ENCODE results near the gene TCP11L1. TPM values are rescaled to one million over a fixed set of nuclear protein-coding genes. Genes with fewer than 3 reads are reported as not detected.

The TCP11L1 gene, protein sequence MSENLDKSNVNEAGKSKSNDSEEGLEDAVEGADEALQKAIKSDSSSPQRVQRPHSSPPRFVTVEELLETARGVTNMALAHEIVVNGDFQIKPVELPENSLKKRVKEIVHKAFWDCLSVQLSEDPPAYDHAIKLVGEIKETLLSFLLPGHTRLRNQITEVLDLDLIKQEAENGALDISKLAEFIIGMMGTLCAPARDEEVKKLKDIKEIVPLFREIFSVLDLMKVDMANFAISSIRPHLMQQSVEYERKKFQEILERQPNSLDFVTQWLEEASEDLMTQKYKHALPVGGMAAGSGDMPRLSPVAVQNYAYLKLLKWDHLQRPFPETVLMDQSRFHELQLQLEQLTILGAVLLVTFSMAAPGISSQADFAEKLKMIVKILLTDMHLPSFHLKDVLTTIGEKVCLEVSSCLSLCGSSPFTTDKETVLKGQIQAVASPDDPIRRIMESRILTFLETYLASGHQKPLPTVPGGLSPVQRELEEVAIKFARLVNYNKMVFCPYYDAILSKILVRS
- 10 to 100 TPM in 1 of 2 experiments, 1 to 10 TPM in 1; 10.0 to 11.4 TPM for total RNA-seq

DNA sequence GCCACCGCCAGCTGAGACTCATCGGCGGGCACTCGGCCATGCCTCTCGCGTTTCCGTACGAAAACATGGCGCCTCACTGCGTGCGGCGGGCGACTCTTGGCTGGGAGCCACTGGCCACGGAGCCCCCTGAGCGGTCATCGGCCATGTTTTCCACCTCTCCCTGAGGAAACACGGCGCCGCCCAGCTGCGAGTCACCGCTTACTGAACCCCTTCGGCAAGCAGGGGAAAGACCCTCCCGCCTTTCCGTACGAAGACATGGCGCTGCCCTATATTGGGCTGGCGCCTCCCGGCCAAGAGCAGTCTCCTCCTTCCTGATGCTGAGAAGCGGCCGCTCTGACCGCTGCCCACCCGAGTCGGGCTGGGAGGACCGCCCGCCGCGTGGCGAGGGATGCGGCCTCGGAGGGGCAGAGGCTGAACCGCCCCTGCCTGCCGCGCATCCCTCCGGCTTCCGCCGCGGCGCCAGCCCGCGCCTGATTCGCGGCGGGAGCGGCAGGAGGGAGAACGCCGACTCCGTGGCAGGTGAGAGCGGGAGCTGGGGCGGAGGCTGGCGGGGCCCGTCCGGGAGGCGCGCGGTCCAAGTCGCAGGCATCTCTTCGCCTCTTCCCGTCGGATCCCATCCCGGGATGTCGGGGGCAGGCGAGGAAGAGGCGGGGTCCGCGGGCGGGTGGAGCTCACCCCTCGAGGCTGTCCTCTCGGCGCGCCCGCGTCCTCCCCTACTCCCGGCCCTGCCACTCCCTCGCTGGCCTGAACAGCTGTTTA lies at the start of gene TCP11L1:
Gene TCP11L1 (plus strand): TSS at position 299 of the 759 bp plus-strand sequence. CDS start 4,202 bp downstream, outside the sequence.
- peaks cover 37% of the 10 kb centered on the region for H3K4me1 Mint-ChIP-seq (ENCODE audit: low read depth)
- no peaks in the 10 kb centered on the region for H3K9me3 Mint-ChIP-seq
- POLR2A ChIA-PET: interaction anchor here (0.7 to 3.1 kb wide), 9 partner anchors 18 to 456 kb away, joined by 3 to 18 read pairs (median 4); partner anchors contain the start of genes CSTF3, DEPDC7 and EIF3M
- CTCF ChIA-PET: interaction anchor here (0.6 to 2.7 kb wide), 6 partner anchors 10 to 145 kb away, joined by 3 to 31 read pairs (median 5); no protein-coding TSS in a partner anchor
- peaks cover 10% of the 10 kb centered on the region for H3K27me3 Mint-ChIP-seq
- no peaks in the 10 kb centered on the region for H3K36me3 Mint-ChIP-seq
- H3K27ac Mint-ChIP-seq: peak within 1 kb of the TSS; percentile 92
- peak within 1 kb of the TSS; percentile 87 for H3K4me3 Mint-ChIP-seq
- intact Hi-C loops (cut with micrococcal nuclease): loop anchor here (1.0 to 10.0 kb wide), 8 partner anchors 24 to 1203 kb away; partner anchors contain the start of genes CSTF3, EIF3M, FBXO3 and QSER1
- peak; percentile 89 for DNase-seq

DNA sequence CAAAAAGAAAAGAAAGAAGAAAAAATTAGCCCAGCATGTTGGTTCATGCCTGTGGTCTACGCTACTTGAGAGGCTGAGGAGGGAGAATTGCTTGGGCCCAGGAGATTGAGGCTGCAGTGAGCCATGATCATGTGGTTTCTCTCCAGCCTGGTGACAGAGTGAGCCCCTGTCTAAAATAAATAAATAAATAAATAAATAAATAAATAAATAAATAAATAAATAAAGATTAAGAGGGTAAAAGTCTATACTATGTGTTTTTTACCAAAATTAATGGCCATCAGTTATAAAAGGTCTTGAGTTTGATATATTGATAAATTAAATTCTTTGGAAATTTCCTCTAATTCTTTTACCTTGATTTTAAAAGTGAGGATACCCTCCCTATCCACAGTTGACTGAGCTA lies 48.9 kb upstream of the TCP11L1 start:
- Mint-ChIP-seq H3K27ac (no peak overlapping the region), H3K9me3 (peaks cover 12% of the 10 kb centered on the region), H3K27me3 (no peaks in the 10 kb centered on the region), H3K36me3 (no peaks in the 10 kb centered on the region), H3K4me3 (no peak overlapping the region), H3K4me1 (ENCODE audit: low read depth) (no peaks in the 10 kb centered on the region)
- no peak for DNase-seq
- POLR2A ChIA-PET: no interaction called here
- intact Hi-C loops (cut with micrococcal nuclease): no loop called here
- CTCF ChIA-PET: no interaction called here

DNA sequence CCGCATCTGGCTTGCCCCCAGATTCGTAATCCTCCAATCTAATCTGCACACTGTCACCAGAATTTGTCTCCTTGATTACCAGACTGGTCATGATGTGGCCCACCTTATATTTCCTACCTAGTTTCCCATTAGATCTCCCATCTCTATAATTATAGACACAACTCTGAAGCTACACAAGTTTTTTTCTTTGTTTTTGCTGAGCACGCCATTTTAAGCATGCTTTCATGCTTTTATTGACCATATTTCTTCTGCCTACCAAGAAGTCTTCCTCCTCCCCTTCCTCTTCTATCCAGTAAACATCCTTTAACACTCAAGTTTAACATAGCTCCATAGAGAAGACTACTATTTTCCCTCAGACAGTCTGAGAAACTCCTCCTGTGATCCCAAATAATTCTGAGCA lies 47.9 kb upstream of the TCP11L1 start:
- intact Hi-C loops (cut with micrococcal nuclease): no loop called here
- CTCF ChIA-PET: interaction anchor here (0.9 kb wide), 1 partner anchor 74 kb away, joined by 3 read pairs; no protein-coding TSS in a partner anchor
- no peak for DNase-seq
- Mint-ChIP-seq H3K27ac (no peak overlapping the region), H3K9me3 (peaks cover 12% of the 10 kb centered on the region), H3K4me1 (ENCODE audit: low read depth) (no peaks in the 10 kb centered on the region), H3K36me3 (no peaks in the 10 kb centered on the region), H3K4me3 (no peak overlapping the region), H3K27me3 (no peaks in the 10 kb centered on the region)
- POLR2A ChIA-PET: no interaction called here

DNA sequence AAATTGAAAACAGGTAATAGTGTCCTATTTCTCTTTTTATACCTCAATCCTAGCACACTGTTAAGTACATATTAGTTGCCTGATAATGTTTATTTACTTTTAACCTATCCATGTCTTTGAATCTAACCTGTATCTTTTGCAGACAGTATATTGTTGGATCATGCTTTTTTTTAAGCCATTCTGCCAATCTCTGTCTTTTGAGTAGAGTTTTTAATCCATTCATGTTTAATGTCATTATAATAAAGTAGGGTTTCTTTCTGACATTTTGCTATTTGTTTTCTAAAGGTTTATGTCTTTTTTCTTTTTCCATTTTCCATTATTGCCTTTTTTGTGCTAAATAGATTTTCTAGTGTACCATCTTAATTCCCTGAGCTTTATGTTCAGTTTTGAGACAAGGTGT lies 47.5 kb upstream of the TCP11L1 start:
- Mint-ChIP-seq H3K9me3 (peaks cover 12% of the 10 kb centered on the region), H3K4me3 (no peak overlapping the region), H3K36me3 (no peaks in the 10 kb centered on the region), H3K4me1 (ENCODE audit: low read depth) (no peaks in the 10 kb centered on the region), H3K27me3 (no peaks in the 10 kb centered on the region), H3K27ac (no peak overlapping the region)
- DNase-seq: no peak
- intact Hi-C loops (cut with micrococcal nuclease): no loop called here
- ChIA-PET POLR2A (no interaction called here), CTCF (interaction anchor here (0.9 kb wide), 1 partner anchor 74 kb away, joined by 3 read pairs; no protein-coding TSS in a partner anchor)

DNA sequence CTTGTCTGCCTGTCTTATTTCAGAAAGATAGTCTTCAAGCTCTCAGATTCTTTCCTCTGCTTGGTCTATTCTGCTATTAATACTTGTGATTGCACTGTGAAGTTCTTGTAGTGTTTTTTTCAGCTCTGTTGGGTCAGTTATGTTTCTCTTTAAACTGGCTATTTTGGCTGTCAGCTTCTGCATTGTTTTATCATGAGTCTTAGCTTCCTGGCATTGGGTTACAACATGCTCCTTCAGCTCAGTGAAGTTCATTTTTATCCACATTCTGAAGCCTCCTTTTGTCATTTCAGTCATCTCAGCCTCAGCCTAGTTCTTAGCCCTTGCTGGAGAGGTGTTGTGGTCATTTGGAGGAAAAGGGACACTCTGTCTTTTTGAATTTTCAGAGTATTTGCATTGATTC lies 39.2 kb upstream of the TCP11L1 start:
- Mint-ChIP-seq H3K36me3 (peaks cover 6% of the 10 kb centered on the region), H3K4me3 (no peak overlapping the region), H3K27me3 (peaks cover 5% of the 10 kb centered on the region), H3K4me1 (ENCODE audit: low read depth) (peaks cover 7% of the 10 kb centered on the region), H3K27ac (no peak overlapping the region), H3K9me3 (peaks cover 11% of the 10 kb centered on the region)
- POLR2A ChIA-PET: no interaction called here
- intact Hi-C loops (cut with micrococcal nuclease): no loop called here
- CTCF ChIA-PET: no interaction called here
- no peak for DNase-seq

DNA sequence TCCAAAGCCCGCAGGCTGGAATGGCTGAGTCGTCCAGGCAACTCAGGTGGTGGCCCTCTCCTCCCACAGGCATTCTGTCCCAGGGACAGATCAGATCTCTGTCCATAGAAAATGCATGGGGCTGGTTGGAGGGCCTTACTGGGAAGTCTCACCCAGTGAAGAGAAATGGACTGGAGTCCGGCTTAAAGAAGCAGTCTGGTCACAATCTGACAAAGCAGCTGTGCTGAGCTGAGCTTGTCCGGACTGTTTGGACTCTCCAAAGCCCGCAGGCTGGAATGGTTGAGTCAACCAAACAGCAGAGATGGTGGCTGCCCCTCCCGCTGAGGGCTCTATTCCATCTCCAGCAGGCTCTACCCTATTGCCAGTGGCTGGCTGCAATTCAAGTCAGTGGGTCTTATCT lies 38.1 kb upstream of the TCP11L1 start:
- peaks cover 11% of the 10 kb centered on the region for H3K9me3 Mint-ChIP-seq
- peaks cover 6% of the 10 kb centered on the region for H3K36me3 Mint-ChIP-seq
- intact Hi-C loops (cut with micrococcal nuclease): no loop called here
- DNase-seq: no peak
- no peak overlapping the region for H3K27ac Mint-ChIP-seq
- no peak overlapping the region for H3K4me3 Mint-ChIP-seq
- ChIA-PET POLR2A (no interaction called here), CTCF (no interaction called here)
- H3K27me3 Mint-ChIP-seq: peaks cover 7% of the 10 kb centered on the region
- peaks cover 18% of the 10 kb centered on the region for H3K4me1 Mint-ChIP-seq (ENCODE audit: low read depth)

DNA sequence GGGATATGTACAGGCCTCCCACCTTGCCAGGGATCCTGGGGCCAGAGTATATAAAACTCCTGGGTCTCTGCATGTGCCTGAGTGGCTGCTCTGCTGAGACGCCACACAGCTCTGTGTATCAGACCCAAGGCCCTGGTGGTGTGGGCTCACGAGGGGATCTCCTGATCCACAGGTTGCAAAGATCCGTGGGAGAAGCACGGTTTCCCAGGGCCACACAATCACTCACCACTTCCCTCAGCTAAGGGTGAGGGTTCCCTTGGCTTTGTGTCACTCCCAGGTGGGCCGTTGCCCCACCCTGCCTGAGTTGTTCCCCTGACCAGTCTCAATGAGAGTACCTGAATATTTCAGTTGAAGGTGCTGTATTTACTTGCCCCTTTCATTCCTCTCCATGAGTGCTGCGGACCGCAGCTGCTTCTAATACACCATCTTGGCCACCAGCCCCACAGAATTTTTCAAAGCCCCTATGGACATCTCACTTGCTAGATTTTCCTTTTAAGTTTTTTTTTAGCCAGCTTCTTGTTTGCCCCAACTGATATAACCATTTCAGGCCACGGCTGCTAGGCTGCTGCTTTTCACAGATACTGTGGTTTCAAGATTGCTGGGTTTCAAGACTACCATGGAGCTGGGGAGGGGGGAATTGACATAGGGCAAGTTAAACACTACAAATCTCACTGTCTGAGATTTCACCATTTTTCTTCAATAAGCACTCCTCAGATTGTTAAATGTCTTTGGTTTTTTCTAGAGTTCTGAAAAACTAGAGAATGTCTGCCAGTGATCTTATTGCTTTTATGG lies 37.4 kb upstream of the TCP11L1 start:
- CTCF ChIA-PET: no interaction called here
- peaks cover 6% of the 10 kb centered on the region for H3K36me3 Mint-ChIP-seq

DNA sequence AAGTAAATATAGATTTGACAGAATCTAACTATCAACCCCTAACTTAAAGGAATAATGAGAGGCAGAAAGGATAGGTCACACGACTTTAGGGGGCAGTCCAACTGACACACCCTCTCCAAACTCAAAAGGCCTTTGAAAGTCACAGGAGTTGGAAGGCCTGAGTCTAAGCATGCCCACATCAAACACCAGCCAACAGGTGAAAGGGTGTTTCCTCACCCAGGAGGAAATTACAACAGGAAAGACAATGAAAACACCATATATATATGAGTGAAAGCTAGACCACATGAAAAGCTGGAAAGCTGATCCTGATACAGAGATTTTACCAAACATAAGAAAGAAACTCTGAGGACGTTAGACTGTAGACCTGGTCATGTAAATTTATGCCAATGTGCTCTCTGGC lies 34.2 kb upstream of the TCP11L1 start:
- POLR2A ChIA-PET: no interaction called here
- Mint-ChIP-seq H3K27me3 (peaks cover 5% of the 10 kb centered on the region), H3K4me3 (no peak overlapping the region), H3K9me3 (no peaks in the 10 kb centered on the region), H3K27ac (no peak overlapping the region), H3K4me1 (ENCODE audit: low read depth) (peaks cover 23% of the 10 kb centered on the region), H3K36me3 (no peaks in the 10 kb centered on the region)
- intact Hi-C loops (cut with micrococcal nuclease): no loop called here
- no peak for DNase-seq
- CTCF ChIA-PET: interaction anchor here (1.2 kb wide), 1 partner anchor 61 kb away, joined by 3 read pairs; no protein-coding TSS in a partner anchor

More for the DNA sequence above, 37.4 kb upstream of the TCP11L1 start:
- no peak for DNase-seq
- peaks cover 23% of the 10 kb centered on the region for H3K4me1 Mint-ChIP-seq (ENCODE audit: low read depth)
- no peak overlapping the region for H3K4me3 Mint-ChIP-seq
- intact Hi-C loops (cut with micrococcal nuclease): no loop called here
- no peak overlapping the region for H3K27ac Mint-ChIP-seq
- peaks cover 11% of the 10 kb centered on the region for H3K9me3 Mint-ChIP-seq
- POLR2A ChIA-PET: no interaction called here
- peaks cover 7% of the 10 kb centered on the region for H3K27me3 Mint-ChIP-seq

DNA sequence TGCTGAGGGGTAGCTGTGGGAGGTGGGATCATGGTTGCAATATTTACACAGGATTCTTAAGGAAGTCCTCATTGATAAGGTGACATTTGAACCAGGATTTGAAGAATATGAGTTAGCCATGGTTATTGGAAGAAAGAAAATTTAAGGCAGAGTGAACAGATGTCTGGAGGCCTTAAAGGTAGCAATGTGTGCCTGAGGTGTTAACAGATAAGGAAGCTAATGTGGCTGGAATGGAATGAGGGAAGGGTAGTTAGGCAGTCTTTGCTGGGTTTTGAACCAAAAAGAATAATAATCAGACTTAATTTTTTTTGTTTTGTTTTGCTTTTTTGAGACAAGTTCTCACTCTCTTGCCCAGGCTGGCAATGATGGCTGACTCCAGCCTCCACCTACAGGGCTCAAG lies 33.4 kb upstream of the TCP11L1 start:
- ChIA-PET POLR2A (no interaction called here), CTCF (no interaction called here)
- DNase-seq: no peak
- intact Hi-C loops (cut with micrococcal nuclease): no loop called here
- Mint-ChIP-seq H3K4me3 (no peak overlapping the region), H3K27ac (no peak overlapping the region), H3K27me3 (peaks cover 3% of the 10 kb centered on the region), H3K36me3 (no peaks in the 10 kb centered on the region), H3K9me3 (no peaks in the 10 kb centered on the region), H3K4me1 (ENCODE audit: low read depth) (peaks cover 26% of the 10 kb centered on the region)

DNA sequence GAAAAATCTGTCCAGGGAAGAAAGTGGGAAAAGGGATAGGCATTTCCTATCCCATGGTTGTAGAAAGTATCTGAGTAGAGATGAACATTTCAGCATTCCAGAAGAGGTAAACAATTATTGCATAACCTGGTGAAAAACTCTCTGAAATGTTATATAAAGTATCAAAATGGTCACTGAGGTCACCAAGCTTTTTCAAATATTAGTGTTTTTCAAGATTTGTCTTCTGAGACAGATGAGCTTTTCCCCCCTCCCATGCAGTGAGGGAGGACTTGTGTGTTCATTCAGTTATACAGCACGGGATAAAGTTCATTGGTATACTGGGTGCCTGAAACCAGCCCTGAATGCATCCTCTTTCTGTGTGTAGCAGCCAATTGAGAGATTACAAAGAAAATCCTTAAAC lies 25.6 kb upstream of the TCP11L1 start:
- Mint-ChIP-seq H3K4me1 (ENCODE audit: low read depth) (peaks cover 36% of the 10 kb centered on the region), H3K27ac (no peak overlapping the region), H3K27me3 (peaks cover 26% of the 10 kb centered on the region), H3K4me3 (no peak overlapping the region), H3K36me3 (no peaks in the 10 kb centered on the region), H3K9me3 (no peaks in the 10 kb centered on the region)
- ChIA-PET CTCF (interaction anchor here (0.6 to 1.4 kb wide), 2 partner anchors 24 to 52 kb away, joined by 3 read pairs; no protein-coding TSS in a partner anchor), POLR2A (no interaction called here)
- DNase-seq: no peak
- intact Hi-C loops (cut with micrococcal nuclease): loop anchor here (5.0 to 10.0 kb wide), 3 partner anchors 151 to 881 kb away; partner anchors contain the start of genes CSTF3, HIPK3 and LMO2

Measured in activated CD4-positive, alpha-beta memory T cell treated with anti-CD3 and anti-CD28 coated beads for 36 hours (primary cell).